SK-N-SH (cell line): ENCODE measurements around the gene PKD1.

Experiments
- GABPA ChIP-seq: IDR thresholded peaks from 2 replicates; pipeline ENCODE4 v1.4.0; 2012; ENCODE audit warnings: low read depth, mild to moderate bottlenecking
- NRF1 ChIP-seq: IDR thresholded peaks from 2 replicates; pipeline ENCODE4 v1.6.1; 2012; ENCODE audit warnings: low read depth, mild to moderate bottlenecking, low read length
- RAD21 ChIP-seq: IDR thresholded peaks from 2 replicates; pipeline ENCODE4 v1.6.1; 2012; ENCODE audit warnings: mild to moderate bottlenecking, low read length
- RCOR1 ChIP-seq: fragments of 150-350 bp; IDR thresholded peaks from 2 replicates; pipeline ENCODE4 v1.6.1; 2017; ENCODE audit warnings: antibody characterized with exemption, low read length
- RFX5 ChIP-seq: IDR thresholded peaks from 2 replicates; pipeline ENCODE4 v1.6.1; 2012; ENCODE audit warnings: mild to moderate bottlenecking, improper control_type of control experiment, low read length
- TEAD4 ChIP-seq: IDR thresholded peaks from 2 replicates; pipeline ENCODE4 v1.4.0; 2012; ENCODE audit warnings: mild to moderate bottlenecking, borderline replicate concordance; ENCODE audit not compliant: insufficient read depth
- YY1 ChIP-seq: IDR thresholded peaks from 2 replicates; pipeline ENCODE4 v1.4.0; 2012; ENCODE audit warnings: low read depth, mild to moderate bottlenecking
- TF ChIP-seq, protein P1 (sequence below): fragments of 200-600 bp; sonication (generic); IDR thresholded peaks from 2 replicates; pipeline ENCODE4 v1.6.1; 2017; ENCODE audit warnings: antibody characterized with exemption, mild to moderate bottlenecking, moderate library complexity
- TF ChIP-seq, protein P2 (sequence below): IDR thresholded peaks from 2 replicates; pipeline ENCODE4; 2012
- TF ChIP-seq, protein P3 (sequence below): fragments of 150-350 bp; IDR thresholded peaks from 2 replicates; pipeline ENCODE4 v1.6.1; 2017; ENCODE audit warnings: antibody characterized with exemption, low read length, low read depth, borderline replicate concordance
- TF ChIP-seq, protein P4 (sequence below): IDR thresholded peaks from 2 replicates; pipeline ENCODE4 v1.6.1; 2012; ENCODE audit warnings: mild to moderate bottlenecking, low read depth, low read length, moderate library complexity

DNA sequence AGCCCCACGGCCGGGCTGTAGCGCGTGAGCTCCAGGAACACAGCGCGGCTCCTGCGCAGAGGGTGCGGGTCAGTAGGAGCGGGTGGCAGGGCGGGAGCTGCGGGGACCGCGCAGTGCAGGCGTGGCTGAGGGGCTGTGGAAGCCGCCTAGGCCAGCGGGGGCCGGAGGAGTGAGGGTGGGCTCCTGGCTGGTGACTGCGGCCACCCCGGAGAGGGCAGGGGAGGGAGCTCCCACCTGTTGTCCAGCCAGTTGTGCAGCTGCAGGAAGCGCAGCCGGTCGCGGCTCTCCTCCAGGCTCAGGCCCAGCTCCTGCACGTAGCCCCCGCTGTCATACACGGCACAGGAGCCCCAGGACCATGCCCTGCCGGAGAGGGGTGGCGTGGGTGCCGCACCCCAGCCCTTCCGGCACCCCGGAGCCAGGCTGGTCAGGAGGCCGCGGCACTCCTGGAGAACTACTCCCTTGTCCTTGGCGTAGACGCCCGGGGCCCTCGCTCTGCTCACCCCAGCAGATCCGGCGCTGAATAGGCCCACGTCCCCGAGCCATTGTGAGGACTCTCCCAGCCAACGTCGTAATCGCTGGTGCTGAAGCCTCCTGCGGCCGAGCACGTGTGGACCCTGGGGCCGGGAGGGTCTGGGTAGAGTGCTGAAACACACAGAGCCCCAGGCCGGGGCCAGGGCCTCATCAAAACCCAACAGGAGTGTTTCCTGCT is 44.0 kb downstream of the PKD1 start:
- TF ChIP-seq TEAD4, result no peak
- TF ChIP-seq, protein P1, sequence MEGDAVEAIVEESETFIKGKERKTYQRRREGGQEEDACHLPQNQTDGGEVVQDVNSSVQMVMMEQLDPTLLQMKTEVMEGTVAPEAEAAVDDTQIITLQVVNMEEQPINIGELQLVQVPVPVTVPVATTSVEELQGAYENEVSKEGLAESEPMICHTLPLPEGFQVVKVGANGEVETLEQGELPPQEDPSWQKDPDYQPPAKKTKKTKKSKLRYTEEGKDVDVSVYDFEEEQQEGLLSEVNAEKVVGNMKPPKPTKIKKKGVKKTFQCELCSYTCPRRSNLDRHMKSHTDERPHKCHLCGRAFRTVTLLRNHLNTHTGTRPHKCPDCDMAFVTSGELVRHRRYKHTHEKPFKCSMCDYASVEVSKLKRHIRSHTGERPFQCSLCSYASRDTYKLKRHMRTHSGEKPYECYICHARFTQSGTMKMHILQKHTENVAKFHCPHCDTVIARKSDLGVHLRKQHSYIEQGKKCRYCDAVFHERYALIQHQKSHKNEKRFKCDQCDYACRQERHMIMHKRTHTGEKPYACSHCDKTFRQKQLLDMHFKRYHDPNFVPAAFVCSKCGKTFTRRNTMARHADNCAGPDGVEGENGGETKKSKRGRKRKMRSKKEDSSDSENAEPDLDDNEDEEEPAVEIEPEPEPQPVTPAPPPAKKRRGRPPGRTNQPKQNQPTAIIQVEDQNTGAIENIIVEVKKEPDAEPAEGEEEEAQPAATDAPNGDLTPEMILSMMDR, result no peak
- TF ChIP-seq RAD21, result no peak
- no peak for TF ChIP-seq RCOR1
- no peak for TF ChIP-seq YY1
- TF ChIP-seq, protein P2, sequence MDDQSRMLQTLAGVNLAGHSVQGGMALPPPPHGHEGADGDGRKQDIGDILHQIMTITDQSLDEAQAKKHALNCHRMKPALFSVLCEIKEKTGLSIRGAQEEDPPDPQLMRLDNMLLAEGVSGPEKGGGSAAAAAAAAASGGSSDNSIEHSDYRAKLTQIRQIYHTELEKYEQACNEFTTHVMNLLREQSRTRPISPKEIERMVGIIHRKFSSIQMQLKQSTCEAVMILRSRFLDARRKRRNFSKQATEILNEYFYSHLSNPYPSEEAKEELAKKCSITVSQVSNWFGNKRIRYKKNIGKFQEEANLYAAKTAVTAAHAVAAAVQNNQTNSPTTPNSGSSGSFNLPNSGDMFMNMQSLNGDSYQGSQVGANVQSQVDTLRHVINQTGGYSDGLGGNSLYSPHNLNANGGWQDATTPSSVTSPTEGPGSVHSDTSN, result no peak
- TF ChIP-seq, protein P3, sequence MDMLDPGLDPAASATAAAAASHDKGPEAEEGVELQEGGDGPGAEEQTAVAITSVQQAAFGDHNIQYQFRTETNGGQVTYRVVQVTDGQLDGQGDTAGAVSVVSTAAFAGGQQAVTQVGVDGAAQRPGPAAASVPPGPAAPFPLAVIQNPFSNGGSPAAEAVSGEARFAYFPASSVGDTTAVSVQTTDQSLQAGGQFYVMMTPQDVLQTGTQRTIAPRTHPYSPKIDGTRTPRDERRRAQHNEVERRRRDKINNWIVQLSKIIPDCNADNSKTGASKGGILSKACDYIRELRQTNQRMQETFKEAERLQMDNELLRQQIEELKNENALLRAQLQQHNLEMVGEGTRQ, result no peak
- no peak for TF ChIP-seq RFX5
- TF ChIP-seq GABPA, result no peak
- no peak for TF ChIP-seq NRF1
- TF ChIP-seq, protein P4, sequence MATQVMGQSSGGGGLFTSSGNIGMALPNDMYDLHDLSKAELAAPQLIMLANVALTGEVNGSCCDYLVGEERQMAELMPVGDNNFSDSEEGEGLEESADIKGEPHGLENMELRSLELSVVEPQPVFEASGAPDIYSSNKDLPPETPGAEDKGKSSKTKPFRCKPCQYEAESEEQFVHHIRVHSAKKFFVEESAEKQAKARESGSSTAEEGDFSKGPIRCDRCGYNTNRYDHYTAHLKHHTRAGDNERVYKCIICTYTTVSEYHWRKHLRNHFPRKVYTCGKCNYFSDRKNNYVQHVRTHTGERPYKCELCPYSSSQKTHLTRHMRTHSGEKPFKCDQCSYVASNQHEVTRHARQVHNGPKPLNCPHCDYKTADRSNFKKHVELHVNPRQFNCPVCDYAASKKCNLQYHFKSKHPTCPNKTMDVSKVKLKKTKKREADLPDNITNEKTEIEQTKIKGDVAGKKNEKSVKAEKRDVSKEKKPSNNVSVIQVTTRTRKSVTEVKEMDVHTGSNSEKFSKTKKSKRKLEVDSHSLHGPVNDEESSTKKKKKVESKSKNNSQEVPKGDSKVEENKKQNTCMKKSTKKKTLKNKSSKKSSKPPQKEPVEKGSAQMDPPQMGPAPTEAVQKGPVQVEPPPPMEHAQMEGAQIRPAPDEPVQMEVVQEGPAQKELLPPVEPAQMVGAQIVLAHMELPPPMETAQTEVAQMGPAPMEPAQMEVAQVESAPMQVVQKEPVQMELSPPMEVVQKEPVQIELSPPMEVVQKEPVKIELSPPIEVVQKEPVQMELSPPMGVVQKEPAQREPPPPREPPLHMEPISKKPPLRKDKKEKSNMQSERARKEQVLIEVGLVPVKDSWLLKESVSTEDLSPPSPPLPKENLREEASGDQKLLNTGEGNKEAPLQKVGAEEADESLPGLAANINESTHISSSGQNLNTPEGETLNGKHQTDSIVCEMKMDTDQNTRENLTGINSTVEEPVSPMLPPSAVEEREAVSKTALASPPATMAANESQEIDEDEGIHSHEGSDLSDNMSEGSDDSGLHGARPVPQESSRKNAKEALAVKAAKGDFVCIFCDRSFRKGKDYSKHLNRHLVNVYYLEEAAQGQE, result no peak
